GM06990 (cell line): ENCODE data around the gene SEMA5A.

Source experiments
- DNase-seq: peaks from one replicate; pipeline ENCODE4 v3.0.0-alpha.2; 2011; ENCODE audit not compliant: insufficient read length; ENCODE audit errors: extremely low read depth
- H3K27me3 ChIP-seq: replicated peaks from 2 replicates; pipeline ENCODE4 v1.6.0; 2011; ENCODE audit warnings: low read length; ENCODE audit not compliant: control insufficient read depth, insufficient read depth
- H3K36me3 ChIP-seq: 2 replicates; pipeline ENCODE4 v1.5.1; 2011; ENCODE audit warnings: low read length; ENCODE audit not compliant: control insufficient read depth, insufficient read depth
- H3K4me3 ChIP-seq: replicated peaks from 2 replicates; pipeline ENCODE4 v1.5.1; 2011; ENCODE audit warnings: low read depth, mild to moderate bottlenecking, control low read depth, low read length
- CTCF ChIP-seq: IDR thresholded peaks from 2 replicates; pipeline ENCODE4 v1.5.1; 2011; ENCODE audit warnings: low read length, control low read depth, mild to moderate bottlenecking, inconsistent platforms; ENCODE audit not compliant: insufficient read depth, poor library complexity, severe bottlenecking

Gene SEMA5A

DNA sequence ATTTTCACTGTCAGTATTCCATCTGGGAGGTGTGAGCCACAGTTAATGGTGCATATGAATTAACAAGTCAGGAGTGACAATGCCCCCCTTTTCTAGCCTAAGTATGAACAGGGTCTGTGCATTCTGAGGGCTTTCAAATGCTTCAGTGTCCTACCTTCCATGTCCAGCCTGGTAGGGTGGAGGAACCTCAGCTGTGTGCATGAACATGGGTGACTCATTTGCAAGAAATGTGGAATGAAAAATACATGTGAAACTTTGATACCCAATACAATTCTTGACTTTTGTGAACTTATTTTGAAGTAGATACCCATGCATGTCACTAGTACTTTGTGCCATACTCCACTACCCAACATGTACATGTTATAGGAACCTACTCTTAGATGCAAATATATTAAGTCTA is 375.8 kb downstream of the SEMA5A start:
- TF ChIP-seq CTCF, result no peak
- Histone ChIP-seq H3K36me3 (no peaks in the 10 kb centered on the region), H3K27me3 (no peaks in the 10 kb centered on the region), H3K4me3 (no peak overlapping the region)
- no peak for DNase-seq

DNA sequence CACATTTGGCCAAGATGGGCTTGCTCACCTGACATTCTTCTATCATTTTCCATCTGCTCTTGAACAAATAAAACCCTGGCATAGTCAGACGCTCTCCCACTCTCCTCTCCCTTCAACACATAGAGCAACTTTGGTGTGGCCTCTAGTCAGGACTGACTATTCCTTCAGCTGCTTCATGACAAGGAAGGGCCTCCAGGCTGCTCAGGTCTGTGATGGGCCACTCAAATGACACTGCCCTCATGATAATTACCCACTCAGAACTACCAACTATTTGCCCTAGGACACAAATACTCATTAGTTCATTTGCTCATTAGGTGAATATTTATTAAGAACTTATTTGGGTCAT is 376.3 kb downstream of the SEMA5A start:
- Histone ChIP-seq H3K27me3 (no peaks in the 10 kb centered on the region), H3K4me3 (no peak overlapping the region), H3K36me3 (no peaks in the 10 kb centered on the region)
- no peak for DNase-seq
- TF ChIP-seq CTCF, result no peak

DNA sequence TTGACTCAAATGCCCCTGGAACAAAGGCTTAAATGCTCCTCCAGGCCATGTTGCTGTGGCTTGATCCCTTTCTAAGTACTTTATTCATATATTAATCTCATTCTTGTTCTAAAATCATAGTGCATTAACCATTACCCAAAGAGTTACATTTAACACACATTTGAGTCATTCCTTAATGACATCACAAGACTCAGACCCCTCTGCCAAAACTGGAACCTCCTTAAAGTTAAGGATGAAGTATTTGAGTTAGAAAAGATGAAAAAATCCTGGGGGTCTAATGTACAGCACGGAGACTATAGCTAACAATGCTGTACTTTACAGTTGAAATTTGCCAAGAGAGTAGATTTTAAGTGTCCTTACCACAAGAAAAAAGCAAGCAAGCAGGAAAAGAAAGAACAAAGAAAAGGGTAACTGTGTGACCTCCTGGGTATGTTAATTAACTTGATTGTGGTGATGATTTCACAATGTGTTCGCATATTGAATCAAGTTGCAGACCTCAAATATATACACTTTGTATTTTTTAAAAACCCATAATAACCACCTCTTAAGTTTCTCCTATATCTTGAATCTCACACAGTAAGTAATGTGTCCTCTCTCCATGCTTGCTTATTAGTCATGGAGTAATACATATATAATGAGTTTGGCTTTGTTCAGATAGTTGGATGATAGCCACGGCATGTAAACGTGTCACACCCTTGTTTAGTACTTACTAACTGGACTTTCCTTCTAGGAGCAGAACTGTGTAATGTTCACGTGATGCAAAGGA is 376.9 kb downstream of the SEMA5A start:
- H3K27me3 ChIP-seq, result no peaks in the 10 kb centered on the region
- no peak for DNase-seq
- no peak overlapping the region for H3K4me3 ChIP-seq
- TF ChIP-seq CTCF, result no peak
- no peaks in the 10 kb centered on the region for H3K36me3 ChIP-seq

GRCh38 chr5:9166202-9167112 is 379.4 kb downstream of the SEMA5A start:
- H3K4me3 ChIP-seq, result no peak overlapping the region
- no peaks in the 10 kb centered on the region for H3K27me3 ChIP-seq
- H3K36me3 ChIP-seq, result no peaks in the 10 kb centered on the region
- no peak for TF ChIP-seq CTCF
- DNase-seq, result no peak

GRCh38 chr5:9165546-9165945 is 380.3 kb downstream of the SEMA5A start:
- Histone ChIP-seq H3K4me3 (no peak overlapping the region), H3K36me3 (no peaks in the 10 kb centered on the region), H3K27me3 (no peaks in the 10 kb centered on the region)
- no peak for DNase-seq
- no peak for TF ChIP-seq CTCF
